GM19099 (cell line): Measurements from ENCODE around the gene SSRP1.

ENCODE experiments used
- POLR2A ChIP-seq: IDR thresholded peaks from 3 replicates; pipeline ENCODE4 v1.6.1; 2011; ENCODE audit warnings: low read depth; ENCODE audit not compliant: insufficient read length; ENCODE audit errors: extremely low read depth

SSRP1 gene, protein sequence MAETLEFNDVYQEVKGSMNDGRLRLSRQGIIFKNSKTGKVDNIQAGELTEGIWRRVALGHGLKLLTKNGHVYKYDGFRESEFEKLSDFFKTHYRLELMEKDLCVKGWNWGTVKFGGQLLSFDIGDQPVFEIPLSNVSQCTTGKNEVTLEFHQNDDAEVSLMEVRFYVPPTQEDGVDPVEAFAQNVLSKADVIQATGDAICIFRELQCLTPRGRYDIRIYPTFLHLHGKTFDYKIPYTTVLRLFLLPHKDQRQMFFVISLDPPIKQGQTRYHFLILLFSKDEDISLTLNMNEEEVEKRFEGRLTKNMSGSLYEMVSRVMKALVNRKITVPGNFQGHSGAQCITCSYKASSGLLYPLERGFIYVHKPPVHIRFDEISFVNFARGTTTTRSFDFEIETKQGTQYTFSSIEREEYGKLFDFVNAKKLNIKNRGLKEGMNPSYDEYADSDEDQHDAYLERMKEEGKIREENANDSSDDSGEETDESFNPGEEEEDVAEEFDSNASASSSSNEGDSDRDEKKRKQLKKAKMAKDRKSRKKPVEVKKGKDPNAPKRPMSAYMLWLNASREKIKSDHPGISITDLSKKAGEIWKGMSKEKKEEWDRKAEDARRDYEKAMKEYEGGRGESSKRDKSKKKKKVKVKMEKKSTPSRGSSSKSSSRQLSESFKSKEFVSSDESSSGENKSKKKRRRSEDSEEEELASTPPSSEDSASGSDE

DNA sequence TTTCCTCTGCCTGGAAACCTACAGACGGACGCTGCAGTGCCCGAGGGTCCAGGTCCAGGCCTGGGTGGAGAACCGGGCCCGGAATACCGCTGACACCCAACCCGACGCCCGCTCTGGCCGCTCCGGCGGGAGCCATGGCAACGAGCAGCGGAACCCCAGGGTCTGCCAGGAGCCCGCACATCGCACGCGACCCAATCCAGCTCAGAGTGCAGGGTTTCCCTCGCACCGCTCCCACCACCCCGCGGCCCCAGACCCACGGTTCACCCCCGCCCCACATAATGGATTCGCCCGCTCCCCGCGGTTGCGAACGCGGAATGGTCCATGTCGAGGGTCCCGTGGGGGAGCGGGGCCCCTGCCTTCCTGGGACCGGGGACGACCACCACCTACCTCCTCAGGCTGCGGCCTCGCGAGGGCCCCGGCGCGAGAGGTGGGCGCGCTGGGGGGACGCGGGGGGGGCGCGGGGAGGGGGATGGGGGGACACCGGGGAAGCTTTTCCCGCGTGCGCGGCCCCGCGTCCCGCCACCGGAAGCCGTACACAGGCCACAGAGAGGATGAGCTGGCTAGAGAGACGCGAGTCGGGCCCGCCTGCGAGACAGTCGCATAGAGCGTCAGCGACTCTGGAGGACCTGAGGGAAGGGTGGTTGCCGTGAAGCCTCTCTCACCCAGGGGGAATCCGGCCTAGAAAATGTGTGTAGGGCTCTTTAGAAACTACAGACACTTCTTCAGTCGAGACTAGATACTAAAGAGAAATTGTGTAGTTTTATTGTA lies at the start of gene SSRP1:
SSRP1 (minus strand) TSS at position 550 of the 768 bp plus-strand sequence. CDS start 771 bp downstream, outside the sequence.
- TF ChIP-seq POLR2A, result peak; percentile 82

DNA sequence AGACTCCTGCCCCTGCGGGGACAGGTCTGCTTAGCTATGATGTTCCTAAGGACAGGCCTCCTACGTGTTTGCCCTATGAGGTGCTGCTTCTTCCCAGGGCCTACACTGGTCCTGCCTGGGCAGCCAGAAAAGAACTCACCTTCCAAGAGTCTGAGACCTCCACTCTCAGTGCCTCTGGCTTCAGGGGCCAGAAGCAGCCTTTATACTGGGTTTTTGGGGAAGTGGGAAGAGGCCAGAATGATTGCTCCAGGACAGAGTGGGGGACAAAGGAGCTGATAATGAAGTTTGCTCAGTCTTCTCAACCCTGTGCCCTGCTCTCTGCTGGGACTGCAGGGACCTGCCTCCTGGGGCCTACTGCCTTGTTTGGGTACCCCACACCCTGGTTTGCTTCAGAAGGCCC lies 45.3 kb upstream of the SSRP1 start, which contains the start of gene PRG3:
PRG3 (minus strand) TSS at position 176 of the 400 bp plus-strand sequence. CDS start 442 bp downstream, outside the sequence.
- no peak for TF ChIP-seq POLR2A

DNA sequence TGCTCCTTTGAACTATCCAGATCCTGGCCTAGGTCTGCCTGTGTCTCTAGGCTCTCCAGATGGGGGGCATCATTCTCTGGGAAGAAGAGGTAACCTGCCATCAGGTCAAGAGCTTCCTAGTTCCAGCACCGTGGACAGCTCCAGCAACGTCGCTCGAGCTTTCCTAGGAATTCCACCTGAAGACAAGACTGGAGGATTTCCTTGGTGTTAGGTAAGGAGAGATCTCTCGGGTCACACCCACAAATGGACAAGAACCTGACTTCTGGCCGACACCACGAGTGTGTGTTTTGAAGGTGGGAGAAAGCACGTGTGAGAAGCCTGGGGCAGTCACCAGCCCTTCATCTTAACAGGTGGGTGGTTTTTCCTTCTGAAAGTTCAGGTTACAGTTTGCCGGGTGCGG lies 44.0 kb upstream of the SSRP1 start:
- TF ChIP-seq POLR2A, result no peak

DNA sequence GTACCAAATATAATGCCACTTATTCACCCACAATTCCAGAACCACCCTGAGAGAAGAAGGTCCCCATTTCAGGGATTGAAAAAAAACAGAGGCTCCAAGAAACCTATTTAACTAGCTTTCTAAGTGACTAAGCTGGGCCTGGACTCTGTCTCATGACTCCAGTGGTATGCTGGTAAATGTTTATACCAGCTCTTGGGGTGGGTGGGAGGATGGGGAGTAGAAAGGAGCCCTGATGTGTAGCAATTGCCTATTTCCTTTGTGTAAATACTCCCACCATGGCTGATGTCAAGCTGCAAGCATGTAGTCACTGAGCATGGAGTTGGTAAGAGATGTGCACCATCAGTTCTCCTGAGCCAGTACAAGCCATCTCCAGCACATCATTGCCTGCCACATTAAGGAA lies 42.5 kb upstream of the SSRP1 start:
- no peak for TF ChIP-seq POLR2A

DNA sequence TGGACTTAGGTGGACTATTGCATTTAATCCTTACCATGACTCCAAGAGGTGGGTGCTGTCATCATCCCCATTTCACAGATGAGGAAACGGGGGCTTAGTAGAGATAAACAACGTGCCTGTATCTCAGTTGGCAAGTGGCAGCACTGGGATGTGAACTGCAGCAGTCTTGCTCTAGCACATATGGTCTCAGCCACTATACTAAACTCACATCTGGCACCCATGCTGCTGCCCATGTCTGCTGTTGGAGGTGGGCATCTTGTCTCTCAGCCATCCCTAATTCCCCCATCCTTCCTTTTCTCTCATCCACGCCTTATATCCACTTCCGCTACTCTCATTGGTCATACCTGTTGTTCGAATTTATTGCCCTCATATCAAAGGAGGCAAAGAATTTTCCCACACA lies 41.4 kb upstream of the SSRP1 start:
- TF ChIP-seq POLR2A, result no peak

DNA sequence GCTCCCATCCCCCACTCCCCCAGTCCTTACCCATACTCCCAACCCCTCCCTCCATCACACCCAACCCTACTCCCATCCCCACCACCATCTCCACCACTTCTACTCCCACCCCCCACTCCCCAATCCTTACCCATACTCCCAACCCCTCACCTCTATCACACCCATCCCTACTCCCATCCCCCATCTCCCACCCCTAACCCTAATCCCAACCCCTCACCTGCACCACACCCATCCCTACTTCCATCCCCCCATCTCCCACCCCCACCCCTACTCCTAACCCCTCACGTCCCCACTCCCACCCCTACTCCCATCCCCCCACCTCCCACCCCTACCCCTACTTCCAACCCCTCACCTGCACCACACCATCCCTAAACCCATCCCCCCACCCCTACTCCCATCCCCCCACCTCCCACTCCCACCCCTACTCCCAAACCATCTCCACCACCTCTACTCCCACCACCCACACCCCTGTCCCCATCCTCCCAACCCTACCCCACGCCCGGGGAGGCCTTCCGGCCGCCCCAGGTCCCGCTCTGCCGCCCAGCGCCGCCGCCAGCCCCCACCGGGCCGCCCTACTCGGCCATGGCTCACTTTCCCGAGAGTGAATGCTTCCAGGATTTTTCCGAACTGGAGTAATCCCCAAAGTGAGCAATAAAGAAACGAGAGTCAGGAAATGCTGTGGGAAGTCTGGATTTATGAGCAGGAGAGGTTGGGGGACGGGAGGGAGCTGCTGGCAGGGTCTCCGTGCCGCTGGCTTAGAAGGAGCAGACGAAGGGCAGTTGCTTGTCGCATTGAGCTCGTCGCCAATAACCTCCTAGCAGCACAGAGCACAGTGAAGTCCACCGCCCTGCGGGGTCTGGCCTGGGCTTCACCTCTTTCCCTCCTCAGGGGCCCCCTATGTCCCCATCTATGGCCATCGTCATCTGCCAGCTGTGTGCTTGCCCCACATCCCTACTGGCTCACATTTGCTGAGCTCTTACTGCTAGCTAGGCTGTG lies 40.7 kb upstream of the SSRP1 start:
- no peak for TF ChIP-seq POLR2A

DNA sequence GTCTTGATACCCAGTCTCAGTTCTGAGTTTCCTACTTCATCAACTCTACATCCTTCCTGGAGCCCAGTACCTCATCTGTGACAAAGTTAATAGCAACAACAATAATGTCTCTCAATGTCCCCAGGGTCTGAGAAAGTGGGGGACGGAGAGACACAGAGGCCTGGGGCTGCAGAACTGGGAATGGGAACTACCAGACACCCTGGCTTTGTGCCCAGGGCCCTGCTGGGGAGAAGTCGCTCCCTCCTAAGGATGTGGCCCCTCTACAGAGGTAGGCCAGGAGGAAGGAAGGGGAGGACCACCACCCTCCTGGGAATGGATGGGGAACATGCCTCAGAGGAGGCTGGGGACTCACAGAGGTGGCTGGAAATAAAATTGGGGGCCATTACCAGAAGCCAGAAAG lies 39.8 kb upstream of the SSRP1 start:
- no peak for TF ChIP-seq POLR2A

DNA sequence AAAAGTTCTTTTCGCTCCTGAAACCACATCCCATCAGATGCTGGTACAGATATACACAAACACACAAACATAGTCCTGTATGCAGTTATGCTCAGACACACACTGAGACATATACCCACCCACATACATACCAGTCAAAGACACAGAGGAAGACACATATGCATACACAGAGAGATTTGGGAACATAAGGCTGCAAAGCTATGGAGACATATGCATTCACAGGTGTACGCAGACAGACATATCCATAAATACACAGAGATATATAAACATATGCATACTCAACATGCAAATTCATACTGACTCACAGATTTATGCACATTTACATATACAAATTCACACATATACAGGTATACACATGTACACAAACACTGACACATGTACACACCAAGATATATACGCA lies 39.3 kb upstream of the SSRP1 start:
- no peak for TF ChIP-seq POLR2A

DNA sequence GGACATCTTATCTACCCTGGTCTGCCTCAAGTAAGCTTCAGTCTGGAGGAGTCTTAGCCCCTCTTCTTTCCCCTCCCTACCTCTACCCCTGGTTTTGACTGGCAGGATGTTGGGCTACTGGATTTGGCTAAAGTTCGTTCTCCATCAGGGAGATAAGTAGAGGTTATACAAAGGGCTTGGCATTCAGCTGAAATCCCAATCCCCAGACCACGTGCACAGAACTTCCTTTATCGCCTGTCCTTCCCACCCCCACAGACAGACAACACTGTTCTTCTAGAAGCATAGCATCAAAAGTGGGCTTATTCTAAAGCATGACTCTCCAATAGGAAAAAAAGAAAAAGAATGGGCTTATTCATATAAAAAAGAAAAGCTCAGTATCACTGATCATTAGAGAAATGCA lies 37.5 kb upstream of the SSRP1 start:
- TF ChIP-seq POLR2A, result no peak

DNA sequence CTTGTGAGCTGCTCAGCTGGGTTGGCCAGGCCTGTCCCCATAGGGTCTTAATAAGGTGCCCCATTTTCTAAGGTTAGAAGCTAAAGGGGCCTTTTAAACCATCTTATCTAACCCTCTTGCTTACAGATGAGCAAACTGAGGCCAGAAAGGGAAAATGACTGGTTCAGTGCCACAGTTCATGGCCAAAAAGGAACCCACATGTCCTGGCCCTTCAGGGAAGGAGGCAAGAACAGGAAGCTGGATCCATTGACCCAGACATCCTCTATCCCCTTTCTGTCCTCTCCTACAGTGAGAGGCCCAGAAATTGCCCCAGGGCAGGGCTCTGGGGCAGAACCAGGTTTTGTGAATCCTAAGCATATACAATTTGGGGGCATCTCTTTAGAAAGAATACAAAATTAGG lies 35.2 kb upstream of the SSRP1 start:
- TF ChIP-seq POLR2A, result no peak

DNA sequence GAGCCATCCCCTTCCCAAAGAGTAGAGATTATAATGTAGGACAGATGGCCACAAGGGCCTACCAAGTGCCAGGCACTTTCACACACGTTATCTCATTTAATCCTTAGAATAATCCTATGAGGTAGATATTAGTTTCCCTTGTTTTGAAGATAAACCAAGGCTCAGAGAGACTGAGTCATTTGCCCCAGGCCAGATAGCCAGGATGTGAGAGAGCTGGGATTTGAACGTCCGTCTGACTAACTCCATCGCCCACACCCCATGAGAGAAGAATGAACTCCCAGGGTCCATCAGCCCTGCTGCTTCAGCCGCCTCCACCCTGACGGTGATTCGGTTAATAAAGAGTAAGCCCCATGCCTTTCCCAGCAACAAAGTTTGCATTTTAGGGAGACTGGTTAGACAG lies 34.6 kb upstream of the SSRP1 start:
- no peak for TF ChIP-seq POLR2A

DNA sequence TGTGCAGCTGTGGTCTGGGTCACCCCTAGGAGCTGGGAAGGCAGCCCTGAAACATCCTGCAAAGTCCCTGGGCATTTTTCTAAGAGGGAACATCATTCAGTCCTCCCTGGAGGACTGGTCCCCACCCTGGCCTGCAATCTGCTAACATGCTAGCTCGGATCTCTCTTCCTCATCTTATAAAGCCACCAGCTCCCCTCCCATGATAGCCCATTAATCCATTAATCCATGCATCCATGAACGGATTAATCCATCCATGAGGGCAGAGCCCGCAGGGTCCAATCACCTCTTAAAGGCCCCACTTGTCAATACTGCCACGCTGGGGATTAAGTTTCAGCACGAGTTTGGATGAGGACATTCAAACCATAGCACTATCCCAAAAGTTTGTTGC lies 33.1 kb upstream of the SSRP1 start:
- no peak for TF ChIP-seq POLR2A

DNA sequence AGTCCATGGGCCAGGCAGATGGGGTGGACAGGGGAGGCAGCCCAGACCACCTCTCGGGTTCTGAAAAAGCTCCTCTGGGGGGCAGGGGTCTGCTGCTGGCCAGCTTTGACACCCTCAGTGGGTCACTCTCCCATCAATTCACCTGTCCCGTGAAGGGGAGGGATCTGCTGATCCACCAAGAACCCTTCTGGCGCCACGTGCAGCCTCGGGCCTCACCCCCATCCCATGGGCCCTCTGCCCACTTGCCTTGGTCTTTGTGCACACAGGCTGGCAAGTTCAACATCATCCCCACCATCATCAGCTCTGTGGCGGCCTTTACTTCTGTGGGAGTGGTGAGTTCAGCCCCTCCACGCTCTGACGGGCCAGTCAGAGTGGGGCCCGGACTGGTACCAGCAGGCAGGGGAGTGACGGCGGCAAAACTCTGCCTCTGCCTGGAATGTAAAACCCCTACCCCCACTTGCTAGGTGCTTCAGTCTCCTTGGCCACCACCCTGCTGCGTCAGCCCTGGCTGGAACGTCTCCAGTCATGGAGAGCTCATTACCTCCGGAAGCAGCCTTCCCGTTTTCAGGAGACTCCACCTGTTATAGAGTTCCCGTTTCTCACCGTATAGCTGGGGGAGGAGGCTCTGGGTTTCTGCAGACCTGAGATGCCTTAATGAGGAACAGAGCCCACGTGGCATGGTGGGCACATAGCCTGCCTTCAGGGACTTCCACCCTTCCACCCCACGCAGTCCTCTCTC lies 32.6 kb upstream of the SSRP1 start:
- TF ChIP-seq POLR2A, result no peak

DNA sequence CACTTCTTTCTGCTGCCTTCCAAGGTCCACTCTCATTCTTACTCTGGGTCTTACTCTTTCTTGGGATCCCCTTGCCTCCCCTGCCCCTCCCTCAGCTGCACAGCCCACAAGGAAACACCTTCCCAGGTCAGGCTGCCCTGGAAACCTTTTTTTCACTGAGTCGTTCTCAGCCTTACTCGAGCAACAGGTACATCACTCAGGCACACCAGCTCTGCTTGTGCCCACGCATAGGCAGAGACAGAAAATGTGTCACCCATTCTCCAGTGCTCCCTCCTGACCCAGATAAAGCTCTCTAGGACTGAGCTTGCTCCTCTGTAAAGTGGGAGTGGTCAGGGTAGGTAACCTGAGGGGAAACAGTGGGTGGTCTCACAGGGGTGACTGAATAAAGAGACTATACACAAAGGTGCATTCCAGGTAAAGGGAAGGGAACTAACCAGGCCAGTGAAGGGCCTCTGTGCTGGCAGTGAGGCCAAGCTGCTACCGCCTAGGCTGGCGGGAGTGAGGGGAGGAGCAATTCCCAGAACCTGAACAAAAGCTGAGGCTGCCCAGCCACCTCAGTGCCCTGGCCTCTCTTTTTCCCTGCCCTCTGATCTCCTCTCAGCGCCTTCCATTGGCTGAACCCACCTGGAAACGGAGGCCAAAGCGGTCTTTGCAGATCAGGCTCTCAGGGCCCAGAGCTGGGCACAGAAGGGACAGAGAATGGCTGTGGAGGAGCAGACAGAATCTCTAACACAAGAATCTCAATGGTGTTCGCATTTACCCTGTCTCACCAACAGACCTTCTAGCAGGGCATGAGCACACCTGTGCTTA lies 29.4 kb upstream of the SSRP1 start:
- TF ChIP-seq POLR2A, result no peak
